Ishikawa (cell line): ENCODE measurements around the gene SOX21.

ENCODE experiments used
- CEBPB ChIP-seq: IDR thresholded peaks from 2 replicates; pipeline ENCODE4 v1.6.1; 2012
- CREB1 ChIP-seq: IDR thresholded peaks from 2 replicates; pipeline ENCODE4 v1.6.1; 2012; ENCODE audit warnings: low read depth
- RAD21 ChIP-seq: IDR thresholded peaks from 2 replicates; pipeline ENCODE4 v1.6.1; 2012; ENCODE audit warnings: low read depth
- TAF1 ChIP-seq: IDR thresholded peaks from 2 replicates; pipeline ENCODE4 v1.6.1; 2012; ENCODE audit warnings: low read depth, mild to moderate bottlenecking
- TF ChIP-seq, protein P1 (sequence below): IDR thresholded peaks from 2 replicates; pipeline ENCODE4 v1.6.1; 2012

DNA sequence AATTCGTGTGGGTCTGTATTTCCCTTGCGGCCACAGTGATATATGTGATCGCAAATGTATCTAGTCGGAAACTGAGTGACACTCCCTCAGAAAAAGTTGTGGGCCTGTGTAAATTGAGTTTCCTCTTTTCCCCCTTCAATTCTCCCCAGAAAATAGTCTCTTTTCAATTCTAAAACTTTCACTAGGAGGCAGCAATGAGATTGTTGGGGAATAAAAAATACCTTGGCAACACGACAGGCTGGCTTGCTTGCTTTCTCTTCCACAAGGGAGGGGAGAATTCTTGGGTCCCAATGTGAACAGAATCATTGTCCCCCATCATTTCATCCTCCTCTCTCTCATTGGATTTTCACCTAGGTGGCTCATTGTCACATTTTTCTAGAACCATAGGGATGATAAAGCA is 3.7 kb upstream of the SOX21 start:
- TF ChIP-seq, protein P1, sequence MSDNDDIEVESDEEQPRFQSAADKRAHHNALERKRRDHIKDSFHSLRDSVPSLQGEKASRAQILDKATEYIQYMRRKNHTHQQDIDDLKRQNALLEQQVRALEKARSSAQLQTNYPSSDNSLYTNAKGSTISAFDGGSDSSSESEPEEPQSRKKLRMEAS, result no peak
- no peak for TF ChIP-seq TAF1
- no peak for TF ChIP-seq CEBPB
- TF ChIP-seq RAD21, result peak; percentile 18; the same call in 1 of the 2 replicates
- no peak for TF ChIP-seq CREB1
